ENCODE data around the gene NOD2.

The NOD2 gene

DNA sequence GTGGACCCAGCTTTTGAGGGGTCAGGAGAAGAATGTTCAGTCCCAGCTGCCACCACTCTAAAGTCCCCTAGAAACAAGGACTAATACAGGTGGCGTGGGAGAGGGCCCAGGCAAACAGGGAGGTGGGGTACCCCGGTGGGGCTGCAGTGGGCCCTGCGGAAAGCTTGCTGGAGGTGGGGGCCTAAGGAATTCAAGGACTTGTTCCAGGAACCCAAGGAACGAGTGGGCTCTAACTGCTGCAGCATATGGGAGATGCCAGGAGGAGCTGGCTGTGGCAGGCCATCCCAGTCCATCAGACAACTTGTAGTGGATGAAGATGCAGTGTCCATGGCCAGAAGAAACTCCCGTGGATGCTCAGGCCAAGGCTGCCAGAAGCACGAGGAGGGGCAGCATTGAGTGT, 22.9 kb upstream of the NOD2 start:
- no peak for DNase-seq

DNA sequence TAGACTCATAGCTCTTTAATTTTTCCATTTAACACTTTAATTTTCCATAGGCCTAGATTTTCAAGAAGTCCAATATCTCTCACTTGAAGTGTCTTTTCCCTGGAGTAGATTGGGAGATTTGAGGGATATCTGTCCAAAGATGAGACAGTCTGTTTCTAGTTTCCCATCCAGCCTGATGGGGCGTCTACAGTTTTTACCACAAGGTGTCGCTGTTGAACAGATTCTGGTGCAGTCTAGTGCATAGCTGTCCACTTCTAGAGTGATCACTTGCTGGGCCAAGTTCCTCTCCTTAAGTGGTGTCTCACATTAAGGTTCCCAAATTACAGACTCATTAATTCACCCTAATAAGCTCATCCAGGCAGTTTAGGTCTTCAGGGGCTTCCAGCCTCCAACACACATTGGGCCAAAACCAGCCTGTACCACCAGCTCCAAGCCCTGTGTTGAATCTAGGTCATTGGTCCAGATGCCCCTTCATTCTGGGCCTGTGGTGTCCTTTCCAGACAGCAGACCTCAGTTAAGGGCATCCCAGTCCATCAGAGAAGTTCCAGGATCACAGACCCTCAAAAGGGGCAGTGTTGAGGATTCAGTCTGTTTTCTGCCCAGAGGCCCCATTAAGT, 21.7 kb upstream of the NOD2 start:
- DNase-seq = no peak

DNA sequence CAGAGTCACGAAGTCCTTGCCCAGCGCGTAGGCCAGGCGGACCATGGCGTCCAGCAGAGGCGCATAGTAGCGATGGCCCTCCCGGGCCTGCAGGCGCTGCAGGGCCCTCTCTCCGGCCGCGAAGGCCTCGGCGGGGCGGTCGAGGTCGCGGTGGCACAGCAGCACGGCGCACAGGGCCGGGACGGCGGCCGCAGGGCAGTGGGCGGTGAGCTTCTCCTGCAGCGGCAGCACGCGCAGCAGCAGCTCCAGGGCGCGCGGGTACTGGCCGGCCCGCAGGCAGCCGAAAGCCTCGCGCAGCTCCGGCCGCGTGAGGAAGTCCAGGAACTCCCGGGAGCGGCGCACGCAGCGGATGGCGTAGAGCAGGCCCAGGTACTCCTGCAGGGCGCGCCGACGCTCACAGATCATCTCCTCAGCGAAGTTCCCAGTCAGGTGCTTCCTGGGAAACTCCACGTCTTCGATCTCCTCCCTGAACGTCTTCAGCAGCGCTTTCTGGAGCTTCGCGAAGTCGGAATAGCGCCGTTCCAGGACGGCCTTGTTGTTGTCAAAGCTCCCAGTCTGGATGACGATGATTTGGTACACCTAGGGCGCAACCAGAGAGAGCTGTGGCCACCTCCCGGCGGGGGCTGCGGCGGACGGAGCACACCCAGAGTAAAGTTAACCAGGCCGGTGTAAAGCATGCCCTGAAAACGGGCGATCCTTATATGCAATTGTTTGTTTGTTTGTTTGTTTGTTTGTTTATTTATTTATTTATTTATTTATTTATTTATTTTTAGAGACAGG, 19.7 kb upstream of the NOD2 start:
- no peak for DNase-seq

DNA sequence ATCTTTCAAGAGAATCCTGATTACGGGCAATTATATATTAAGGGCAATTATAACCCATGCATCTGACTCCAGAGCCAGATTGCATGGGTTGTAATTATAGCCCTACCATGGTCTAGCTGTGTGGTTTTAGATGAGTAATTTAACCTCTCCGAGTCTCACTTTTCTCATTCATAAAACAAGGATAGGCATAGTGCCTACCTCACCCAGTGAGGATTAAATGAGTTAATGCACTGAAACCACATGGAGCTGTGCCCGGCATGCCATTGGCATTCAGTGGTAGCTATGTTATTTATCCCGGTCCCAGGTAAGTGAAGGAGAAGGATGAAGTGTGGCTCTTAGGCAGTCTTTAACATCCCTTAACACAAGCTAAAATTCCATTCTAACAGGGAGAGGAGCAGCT, 18.6 kb upstream of the NOD2 start:
- no peak for DNase-seq

DNA sequence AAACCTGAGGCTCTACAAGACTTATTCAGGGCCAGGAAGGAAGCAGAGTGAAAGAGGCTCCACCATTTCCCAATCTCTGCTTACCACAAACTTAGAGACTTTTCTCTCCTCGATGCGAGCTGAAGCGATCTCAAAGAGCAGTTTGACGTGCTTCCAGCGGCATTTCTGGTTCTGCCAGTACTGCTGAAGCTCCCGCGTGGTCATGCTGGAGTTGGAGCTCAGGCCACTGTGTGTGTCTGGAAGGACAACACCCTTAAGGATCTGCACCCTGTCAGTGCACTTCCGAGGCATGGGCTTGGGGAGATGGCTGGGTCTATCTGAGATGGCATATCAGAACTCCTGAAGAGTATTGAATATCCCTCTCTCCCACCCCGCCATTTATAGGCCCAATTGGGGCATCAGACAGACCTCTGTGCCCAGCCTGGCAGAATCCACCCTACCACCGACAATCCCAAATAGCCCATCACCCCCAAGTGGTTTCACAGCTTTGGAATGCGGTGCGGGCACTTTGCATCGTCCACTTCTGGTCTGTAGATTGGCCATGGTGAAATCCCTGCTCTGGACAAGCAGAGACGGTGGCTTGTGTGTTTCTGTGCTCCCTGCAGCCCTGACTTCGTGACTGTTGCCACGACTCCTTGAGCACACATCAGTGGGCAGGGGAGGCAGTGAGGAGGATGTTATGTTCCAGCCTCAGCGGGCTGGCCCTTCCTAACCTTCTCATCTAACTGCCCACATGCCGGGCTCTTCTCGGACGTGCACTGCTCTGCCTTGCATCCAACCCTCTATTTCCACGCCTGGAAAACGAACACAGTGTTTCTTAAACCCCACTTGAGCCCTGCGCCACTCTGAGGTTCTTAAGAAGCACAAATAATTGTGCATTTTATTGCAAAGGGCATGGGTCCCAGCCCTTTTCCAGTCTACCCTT, 17.5 kb upstream of the NOD2 start:
- no peak for DNase-seq

DNA sequence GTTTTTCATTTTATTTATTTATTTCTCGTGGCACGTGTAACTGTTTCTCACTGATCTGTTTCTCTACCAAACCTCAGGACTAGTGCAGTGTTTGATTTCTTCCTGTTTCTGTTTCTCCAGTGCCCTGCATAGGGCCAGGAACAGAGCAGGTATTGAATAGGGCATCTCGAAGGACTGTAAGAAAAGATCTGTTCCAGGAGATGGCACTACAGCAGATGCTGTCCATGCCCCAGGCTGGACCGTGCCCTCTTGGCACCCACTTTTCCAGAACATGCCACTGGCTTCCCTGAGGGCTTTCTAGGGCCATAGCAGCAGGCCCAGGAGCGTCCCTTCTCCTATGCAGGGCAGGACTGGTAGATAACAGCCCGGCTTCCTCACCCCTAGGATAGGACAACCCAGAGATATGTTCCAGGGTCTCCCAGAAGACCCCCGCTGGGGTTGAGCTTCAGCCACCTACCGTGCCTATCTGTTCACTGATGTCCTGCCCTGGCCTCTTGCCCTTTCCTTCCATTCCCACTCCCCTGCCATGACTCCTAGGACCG, 16.7 kb upstream of the NOD2 start:
- DNase-seq = no peak

DNA sequence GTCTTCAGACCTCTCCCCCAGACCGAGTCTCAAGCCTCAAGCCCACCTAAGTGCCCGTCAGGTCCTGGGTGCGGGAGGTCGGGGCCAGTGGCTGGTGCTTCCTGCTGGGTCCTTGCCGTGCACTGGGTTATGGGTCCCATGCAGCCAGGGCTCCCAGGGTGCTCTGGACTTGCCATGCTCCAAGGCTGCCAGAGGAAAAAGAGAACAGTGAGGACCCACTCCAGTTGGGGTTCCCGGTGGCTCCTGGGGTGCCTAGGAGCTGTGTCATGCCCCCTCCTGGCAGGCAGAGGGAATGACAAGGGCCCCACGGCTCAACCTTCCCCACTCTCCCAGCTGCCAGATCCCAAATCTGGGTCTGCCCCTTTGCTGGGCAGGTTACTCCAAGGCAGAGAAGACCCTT, 16.1 kb upstream of the NOD2 start:
- DNase-seq = no peak

DNA sequence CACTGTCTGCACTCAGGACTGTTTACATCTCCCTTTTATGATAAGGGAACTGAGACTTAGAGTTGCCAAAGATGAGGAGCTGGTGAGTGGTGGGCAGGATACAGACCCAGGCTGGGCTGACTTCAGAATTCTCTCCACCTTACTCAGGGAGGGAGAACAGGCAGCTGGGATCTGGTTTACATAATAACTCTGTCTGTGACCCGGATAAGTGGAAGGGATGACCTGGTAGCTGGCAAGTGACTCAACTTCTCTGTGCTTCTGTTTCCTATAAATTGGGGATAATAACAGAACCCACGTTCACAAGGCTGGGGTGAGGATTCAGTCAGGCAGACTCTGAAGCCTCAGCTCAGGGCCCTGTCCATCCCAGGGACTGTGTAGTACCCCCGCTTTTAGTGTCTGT, 14.9 kb upstream of the NOD2 start:
- no peak for DNase-seq

DNA sequence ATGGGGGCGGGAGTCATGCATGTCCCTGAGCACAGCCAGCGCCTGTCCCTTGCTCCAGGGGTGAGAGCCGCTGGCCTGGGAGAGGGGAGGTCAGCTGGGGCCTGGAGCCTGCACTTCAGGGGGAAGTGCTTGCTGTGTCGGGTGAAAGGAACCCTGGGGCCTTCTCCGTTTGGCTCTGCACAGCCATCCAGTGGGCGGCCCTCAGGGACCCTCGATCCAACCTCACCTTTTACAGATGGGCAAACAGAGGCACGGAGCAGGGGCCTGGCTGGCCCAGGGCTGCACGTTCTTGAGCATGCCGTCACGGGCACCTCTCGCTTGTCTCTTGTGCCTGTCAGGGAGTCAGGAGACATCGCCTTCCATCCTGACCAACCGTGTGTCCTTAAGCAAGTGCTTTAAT, 14.1 kb upstream of the NOD2 start:
- no peak for DNase-seq

DNA sequence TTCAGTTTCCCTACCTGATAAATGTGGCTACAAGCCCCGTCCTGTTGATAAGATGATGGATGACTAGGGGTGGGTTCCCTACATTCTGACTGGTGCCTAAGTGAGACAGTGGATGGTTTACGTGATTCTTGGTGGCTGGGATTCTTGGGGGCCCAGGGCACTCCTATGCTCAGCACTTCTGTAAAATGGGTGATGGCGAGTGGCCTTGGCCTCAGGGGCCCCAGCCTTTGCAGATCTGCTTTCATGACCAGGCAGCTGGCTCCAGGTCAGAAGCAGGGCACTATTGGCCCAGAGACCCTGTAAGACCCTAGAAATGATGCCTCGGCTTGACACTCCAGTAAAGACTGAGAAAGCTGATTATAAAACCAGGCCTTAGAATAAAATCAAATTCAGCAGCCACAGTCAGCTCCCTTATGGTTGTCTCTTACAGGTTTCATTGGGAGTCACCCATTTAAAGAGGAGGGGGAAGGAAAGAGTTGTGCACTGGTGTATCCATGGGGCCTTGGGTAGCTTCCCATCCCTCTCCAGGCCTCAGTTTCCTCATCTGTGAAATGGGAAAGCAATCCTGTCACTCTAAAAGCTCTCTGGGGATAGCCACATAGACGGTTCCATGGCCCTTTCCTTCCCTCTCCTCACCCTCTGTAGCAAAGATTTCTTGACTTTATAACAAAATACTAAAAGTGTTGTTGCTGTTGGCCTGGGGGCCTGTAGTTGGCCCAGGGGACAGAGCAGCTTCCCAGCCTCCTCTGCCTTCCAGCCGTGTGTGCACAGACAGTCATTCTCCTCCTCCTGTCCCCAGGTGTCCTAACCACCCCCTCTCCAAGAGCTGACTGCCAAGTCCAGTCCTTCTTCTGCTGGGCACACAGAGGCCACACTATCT, 13.5 kb upstream of the NOD2 start:
- no peak for DNase-seq

DNA sequence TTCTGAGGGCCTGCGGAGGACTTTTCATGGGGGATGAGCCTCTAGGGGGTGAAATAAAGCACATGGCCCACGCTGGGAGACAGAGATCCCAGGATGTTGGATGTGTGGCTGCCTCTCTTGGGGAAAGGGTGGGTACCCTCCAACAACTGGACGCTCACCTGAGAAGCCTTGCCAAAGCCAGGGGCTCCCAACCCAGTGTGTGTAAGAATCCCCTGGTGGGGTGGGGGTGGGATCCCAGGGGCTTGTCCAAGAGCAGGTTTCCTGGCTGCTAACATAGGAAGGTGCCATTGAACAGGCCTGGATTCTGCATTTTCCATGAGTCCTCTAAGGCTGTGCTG, 12.9 kb upstream of the NOD2 start:
- DNase-seq = no peak

DNA sequence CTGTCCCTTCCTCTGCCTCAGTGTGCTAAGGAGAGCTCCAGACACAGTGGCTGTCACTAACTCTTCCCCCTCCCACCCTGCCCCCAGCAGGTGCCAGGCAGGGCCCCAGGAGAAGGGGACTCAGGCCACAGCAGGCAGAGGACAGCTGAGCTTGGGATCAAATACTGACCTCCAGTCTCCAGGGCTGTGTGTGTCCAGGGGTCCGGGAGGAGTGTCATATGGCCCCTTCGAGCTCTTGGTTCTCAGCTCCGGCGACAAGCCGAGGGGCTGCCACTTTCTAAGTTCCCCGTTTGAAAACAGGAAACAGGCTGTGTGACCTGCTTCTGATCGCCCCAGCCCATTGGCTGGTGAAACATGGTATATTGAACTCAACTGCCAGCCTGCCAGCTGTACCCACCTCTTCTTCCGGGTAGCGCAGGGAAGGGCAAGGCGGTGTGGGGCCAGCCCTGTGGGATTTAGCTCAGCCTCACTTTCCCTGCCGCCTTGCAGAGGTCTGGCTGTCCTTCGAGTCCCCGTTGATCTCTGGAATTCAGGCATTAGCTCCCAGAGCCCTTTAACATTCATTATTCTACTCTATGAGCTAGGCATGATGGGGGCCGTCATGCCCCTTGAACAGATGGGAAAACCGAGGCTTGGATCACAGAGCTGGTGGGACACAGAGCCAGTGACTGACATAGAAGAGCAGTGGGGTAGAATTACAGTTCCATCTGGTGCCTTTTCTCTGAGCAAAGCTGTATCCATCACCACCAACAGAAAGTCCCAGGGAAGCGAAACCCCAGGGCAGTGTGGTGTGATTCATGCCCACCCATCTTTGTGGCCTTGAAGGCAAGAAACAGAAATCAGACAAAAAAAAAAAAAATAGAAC, 12.2 kb upstream of the NOD2 start, which contains the start of gene SNX20:
Gene SNX20 (minus strand): TSS at position 292 of the 865 bp plus-strand sequence. CDS start 3,786 bp downstream, outside the sequence.
- DNase-seq = no peak

DNA sequence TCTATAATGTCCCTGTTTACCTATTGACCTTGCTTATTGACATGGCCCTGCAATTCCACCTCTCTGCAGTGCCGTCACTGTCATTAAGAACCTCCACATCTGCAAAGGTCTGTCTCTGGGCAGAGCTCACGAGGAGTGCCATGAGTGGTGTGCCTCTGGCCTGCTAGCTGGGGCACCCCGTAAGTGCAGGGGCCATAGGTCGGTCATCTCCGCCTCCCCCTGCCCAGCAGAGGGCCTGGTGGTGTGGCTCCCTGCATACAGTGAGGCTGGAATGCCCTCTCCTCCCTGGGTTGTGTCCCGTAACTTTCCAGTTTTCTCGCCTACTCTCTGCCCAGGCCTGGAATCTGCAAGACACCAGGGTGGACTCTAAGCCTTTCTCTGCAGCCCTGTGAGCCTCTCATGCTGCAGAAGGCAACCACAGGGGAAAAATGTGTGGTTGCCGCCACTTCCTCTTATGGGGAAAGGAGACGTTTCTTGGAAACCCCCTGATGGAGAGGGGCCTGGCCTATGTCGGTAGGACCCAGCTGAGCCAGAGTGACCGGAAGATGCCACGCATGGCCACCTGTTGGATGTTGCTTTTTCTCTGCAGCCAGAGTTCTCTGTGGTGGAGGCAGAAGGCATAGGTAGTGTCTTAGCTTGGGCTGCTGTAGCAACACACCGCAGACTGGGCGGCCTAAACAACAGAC, 9.6 kb upstream of the NOD2 start:
- no peak for DNase-seq

DNA sequence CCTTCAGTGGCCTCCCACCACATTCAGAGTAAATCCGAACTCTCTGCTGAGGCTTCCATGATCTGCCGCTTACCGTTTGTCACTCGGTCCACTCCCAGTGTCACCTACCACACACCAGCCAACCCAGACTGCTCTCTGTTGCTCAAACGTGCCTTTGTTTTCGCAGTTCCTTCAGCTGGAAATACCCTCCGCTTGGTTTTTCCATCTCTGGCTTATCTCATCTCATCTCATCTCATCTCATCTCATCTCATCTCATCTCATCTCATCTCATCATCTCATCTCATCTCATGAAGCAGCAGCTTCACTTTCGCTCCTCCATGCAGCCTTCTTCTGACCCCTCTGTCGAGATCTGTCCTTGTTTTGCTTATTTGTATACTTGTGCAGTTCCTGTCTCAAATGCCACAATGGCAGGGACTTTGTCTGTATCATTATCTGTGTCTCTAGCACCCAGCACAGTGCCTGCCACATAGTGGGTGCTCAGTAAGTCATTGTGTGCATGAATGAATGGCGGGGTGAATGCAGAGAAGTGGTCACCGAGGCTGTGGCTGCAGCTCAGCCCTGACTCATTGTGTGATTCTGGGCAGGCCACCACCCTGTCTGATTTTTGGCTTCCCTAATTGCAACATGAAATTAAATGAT, 8.5 kb upstream of the NOD2 start:
- no peak for DNase-seq

DNA sequence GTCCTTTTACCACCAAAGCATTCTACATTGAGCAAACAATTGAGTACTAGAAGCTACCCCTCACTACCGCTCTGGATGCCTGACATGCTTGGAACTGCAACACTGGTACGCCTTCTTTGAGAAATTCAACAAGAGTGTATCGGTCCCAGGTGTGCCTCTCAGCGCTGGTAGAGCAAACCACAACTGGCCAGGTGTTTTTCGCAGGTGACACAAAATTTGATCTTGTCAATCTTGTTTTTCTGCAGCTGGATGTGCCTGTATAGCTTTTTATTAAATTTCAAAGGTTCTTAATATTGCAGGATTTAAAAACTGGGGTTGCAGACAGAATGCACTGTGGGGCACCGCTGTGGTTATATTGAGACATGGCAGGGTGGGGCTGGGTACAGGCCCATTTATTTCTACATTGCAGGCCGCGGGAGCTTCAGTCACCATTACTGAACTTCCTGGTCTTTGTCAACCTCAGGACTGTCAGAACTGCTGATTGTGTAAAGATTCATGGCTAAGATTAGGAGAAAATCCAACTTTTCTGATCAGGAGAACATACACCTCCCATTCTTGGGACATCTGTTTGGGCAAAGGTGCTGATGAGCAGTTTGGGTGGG, 7.8 kb upstream of the NOD2 start:
- no peak for DNase-seq

DNA sequence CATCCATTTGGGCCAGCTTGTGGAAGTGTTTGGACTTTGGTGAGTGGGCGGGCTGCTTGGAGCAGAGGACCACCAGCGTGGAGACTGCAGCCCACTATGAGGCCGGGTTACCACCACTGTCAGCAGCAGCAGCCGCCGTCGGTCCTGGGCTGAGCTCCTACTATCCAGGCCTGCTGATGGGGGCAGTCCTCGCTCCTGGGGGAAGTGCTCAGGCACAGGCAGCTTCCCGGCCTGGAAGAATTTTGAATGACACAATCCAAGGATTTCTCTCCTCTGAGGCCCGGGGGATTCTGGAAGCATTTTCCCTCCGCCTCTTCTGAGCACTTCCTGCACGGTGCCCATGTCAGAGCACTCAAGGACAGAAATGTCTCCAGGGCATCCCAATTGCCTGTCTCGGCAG, 5.3 kb upstream of the NOD2 start:
- DNase-seq = no peak

DNA sequence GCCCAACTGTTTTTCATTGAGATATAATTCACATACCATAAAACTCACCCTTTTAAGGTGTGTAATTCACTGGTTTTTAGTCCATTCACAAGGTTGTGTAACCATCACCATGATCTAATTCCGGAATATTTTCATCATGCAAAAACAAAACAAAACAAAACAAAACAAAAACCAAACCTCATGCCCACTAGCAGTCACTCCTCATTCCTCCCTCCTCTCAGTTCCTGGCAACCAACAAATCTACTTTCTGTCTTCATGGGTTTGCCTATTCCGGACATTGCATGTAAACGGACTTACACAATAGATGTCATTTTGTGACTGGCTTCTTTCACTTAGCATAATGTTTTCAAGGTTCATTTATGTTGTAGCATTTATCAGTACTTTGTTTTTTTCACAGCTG, 4.5 kb upstream of the NOD2 start:
- no peak for DNase-seq

DNA sequence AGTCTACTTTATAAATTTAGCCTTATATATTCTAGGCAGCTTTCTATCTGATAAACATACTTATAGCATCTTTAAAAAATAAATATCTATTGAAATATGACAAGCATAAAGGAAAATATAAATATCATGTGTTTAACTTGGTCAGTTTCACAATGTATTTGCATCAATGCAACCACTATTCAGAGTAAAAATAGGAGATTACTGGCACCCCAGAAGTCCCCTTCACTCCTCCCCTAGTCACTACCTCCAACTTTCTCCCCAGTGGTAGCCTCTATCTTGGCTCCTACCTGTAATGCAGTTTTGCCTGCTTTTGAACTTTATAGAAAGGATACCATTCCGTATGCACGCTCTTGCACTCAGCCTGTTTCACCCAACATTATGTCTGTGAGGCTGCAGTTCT, 3.2 kb upstream of the NOD2 start:
- DNase-seq = no peak

DNA sequence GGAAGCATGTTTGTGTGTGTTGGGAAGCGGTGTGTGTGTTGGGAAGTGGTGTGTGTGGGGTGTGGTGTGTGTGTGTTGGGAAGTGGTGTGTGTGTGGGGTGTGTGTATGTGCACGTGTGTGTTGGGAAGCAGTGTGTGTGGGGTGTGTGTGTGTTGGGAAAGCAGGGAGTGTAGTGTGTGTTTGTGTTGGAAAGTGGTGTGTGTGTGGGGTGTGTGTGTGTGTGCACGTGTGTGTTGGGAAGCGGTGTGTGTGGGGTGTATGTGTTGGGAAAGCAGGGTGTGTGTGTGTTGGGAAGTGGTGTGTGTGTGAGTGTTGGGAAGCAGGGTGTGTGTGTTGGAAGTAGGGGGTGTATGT, 785 bp upstream of the NOD2 start:
- no peak for DNase-seq

DNA sequence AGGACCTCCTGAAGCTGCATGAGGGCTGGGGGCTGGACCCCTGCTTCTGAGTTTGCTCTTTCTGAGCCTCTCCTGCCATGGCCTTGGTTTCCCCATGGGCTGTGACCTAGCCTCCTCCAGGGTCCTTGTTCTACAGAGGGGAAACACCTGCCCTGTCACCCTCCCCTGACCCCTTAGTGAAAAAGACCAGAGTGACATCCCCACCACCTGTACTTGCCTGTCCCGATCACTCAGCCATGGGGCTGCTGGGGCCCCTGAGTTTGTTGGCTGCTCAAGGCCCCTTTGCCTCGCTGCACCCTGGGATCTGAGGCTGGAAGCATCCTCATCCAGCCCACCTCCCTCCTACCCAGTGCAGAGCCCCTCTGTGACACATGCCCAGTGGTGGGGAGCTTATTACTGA, 800 bp downstream of the NOD2 start:
- no peak for DNase-seq

Measured in right kidney (tissue), 1 donor.